GM10248 (cell line): Measurements from ENCODE around the gene ZDHHC19.

Experiments
- CTCF ChIA-PET: fragments of 300-600 bp; sonication (Branson Sonifier 250); formaldehyde crosslinking; extraction: SDS; loops from one replicate; lab custom pipeline; 2021; ENCODE audit warnings: antibody characterized with exemption; lab: Yijun Ruan, JAX
- POLR2A ChIA-PET: fragments of 350-650 bp; sonication (Branson Sonifier 250); formaldehyde crosslinking; extraction: SDS; loops from one replicate; lab custom pipeline; 2020; ENCODE audit warnings: antibody characterized with exemption; lab: Yijun Ruan, JAX
- DNase-seq: peaks from one replicate; pipeline ENCODE4 v3.0.0; 2012; ENCODE audit errors: extremely low spot score
- TF ChIP-seq, protein P1 (sequence below): IDR thresholded peaks from 2 replicates; pipeline ENCODE4 v1.5.1; 2012; ENCODE audit warnings: mild to moderate bottlenecking, low read depth; ENCODE audit errors: extremely low read depth, missing control alignments, control extremely low read depth

ZDHHC19 gene

DNA sequence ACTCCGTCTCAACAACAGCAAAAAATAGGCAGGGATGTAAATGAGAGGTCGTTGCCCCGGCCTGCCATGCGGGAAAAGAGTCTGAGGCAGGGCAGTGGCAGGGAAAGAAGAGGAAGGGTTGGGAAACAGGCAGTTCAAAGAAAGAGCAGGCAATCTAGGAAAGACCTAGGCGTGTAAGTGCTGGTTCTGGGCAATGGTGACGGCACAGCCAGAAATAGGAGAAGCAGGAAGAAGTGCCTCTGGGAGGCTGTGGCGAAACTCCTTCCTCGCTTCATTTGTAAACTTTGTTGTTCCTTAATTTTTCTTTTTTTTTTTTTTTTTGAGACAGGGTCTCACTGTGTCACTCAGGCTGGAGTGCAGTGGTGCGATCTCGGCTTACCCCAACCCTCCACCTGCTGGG is 9.4 kb upstream of the ZDHHC19 start:
- ChIA-PET POLR2A (interaction anchor here (1.2 kb wide), 1 partner anchor 14 kb away, joined by 3 read pairs; no protein-coding TSS in a partner anchor), CTCF (interaction anchor here (1.2 to 2.6 kb wide), 5 partner anchors 15 to 221 kb away, joined by 3 to 10 read pairs (median 4); no protein-coding TSS in a partner anchor)
- TF ChIP-seq, protein P1, sequence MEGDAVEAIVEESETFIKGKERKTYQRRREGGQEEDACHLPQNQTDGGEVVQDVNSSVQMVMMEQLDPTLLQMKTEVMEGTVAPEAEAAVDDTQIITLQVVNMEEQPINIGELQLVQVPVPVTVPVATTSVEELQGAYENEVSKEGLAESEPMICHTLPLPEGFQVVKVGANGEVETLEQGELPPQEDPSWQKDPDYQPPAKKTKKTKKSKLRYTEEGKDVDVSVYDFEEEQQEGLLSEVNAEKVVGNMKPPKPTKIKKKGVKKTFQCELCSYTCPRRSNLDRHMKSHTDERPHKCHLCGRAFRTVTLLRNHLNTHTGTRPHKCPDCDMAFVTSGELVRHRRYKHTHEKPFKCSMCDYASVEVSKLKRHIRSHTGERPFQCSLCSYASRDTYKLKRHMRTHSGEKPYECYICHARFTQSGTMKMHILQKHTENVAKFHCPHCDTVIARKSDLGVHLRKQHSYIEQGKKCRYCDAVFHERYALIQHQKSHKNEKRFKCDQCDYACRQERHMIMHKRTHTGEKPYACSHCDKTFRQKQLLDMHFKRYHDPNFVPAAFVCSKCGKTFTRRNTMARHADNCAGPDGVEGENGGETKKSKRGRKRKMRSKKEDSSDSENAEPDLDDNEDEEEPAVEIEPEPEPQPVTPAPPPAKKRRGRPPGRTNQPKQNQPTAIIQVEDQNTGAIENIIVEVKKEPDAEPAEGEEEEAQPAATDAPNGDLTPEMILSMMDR, result no peak
- DNase-seq, result no peak

DNA sequence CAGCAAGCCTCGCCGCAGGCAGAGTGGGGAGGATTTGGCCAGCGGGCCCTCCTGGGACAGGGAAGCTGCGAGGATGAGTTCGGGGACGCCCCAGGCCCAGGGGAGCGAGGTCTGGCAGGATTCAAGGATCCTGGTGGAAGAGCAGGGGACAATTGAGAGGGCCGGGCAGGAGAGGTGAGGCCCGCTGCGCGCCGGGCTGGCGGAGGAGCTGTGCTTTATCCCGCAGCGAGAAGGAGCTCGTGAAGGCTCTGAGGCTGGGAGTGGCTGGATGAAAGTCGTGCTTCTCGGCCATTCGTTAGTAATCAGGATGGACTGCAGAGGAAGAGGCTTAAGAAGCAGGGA is 8.7 kb upstream of the ZDHHC19 start:
- ChIA-PET POLR2A (no interaction called here), CTCF (interaction anchor here (1.0 to 2.6 kb wide), 6 partner anchors 9 to 220 kb away, joined by 3 to 10 read pairs (median 4); no protein-coding TSS in a partner anchor)
- TF ChIP-seq, protein P1, result no peak
- no peak for DNase-seq

DNA sequence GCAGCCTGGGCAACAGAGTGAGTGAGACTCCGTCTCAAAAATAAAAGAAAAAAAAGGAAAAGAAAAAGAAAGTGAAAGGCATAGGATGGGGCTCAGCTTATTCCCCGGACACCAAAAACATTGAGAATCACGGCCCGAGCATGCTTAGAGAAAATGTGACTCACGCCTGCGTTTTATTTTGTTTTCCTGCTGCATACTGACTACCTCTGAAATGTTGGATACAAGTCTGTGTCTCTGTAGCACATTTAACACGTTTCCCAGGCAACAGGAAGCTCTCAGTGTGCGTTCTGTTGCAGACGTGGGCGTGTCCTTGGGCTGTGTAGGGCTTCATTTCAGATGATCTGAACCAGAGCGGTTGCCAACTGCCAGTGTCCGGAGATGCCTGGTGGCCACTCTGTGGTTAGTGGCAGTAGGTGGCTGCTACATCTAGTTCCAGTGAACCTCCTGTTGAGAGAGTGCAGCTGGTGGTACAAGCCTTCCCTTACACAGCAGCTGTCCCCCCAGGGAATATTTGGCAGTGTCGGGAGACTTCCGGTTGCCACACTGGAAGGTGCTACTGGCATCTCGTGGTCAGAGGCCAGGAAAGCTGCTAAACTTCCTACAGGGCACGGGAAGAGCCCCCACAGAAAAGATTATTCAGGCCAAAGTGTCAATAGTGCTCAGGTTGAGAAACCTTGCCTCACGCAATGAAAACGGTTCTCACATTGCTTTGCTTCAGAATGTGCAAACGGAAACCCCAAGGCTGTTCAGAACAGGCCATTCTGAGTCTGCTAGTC is 8.2 kb upstream of the ZDHHC19 start:
- POLR2A ChIA-PET, result no interaction called here
- TF ChIP-seq, protein P1, result no peak
- CTCF ChIA-PET, result interaction anchor here (0.7 to 2.6 kb wide), 10 partner anchors 10 to 220 kb away, joined by 3 to 10 read pairs (median 4); no protein-coding TSS in a partner anchor
- peak; percentile 72 for DNase-seq

DNA sequence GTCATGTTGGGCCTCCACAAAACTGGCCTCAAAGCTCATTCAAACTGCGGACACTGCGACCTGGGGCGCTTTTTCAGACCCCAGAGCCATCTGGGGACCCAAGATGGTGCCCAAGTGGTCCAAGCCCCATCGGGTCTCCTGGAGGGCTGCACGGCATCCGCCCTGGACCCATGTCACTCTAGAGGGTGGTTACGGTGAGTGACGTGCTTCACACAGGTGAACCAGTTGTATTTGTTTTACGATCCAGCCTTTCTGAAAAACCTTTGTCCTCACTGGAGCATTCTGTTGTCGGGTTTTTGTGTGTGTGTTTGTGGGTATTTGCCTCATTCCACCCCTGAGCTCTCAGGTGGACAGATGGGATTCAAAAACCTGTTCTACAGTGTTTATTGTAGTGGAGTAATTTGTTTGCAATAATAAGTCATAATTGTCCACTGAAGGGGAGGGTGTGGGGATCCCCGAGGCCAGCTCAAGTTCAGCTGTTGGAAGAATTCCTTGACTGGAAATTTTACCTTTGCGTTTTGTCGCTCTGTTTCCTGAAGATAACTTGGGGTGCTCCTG is 7.0 kb upstream of the ZDHHC19 start:
- TF ChIP-seq, protein P1, result no peak
- POLR2A ChIA-PET, result no interaction called here
- no peak for DNase-seq
- CTCF ChIA-PET, result interaction anchor here (1.1 to 2.1 kb wide), 3 partner anchors 22 to 36 kb away, joined by 3 to 8 read pairs (median 6); no protein-coding TSS in a partner anchor

DNA sequence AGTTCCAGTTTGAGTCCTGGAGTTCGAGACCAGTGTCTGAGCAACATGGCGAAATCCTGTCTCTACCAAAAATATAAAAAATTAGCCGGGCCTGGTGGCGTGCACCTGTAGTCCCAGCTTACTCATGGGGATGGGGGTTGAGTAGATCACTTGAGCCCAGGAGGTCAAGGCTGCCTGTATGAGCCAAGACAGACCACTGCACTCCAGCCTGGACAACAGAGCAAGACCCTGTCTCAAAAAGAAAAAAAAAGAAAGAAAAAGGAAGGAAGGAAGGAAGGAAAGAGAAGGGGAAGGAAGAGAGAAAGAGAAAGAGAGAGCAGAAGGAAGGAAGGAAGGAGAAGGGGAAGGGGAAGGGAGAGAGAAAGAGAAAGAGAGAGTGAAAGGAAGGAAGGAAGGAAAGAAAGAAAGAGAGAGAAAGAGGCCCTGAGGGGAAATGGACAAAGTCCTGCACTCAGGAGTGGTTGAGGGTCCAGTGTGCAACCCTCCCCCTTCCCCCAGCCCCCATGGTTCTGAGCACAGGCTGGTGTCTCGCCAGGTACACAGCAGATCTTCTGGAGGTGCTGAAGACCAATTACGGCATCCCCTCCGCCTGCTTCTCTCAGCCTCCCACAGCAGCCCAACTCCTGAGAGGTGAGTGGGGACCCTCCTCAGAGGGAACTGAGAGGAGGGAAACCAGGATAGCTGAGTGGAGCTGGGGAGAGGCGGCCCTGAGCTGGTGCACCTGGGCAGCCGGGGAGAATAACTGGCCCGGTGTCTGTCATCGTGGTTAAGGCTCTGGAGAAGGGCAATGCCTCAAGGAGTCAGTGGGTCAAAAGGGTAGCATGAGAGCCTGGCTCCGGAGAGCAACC is 6.3 kb upstream of the ZDHHC19 start:
- ChIA-PET POLR2A (no interaction called here), CTCF (interaction anchor here (1.1 to 2.1 kb wide), 2 partner anchors 21 to 36 kb away, joined by 3 to 8 read pairs; no protein-coding TSS in a partner anchor)
- TF ChIP-seq, protein P1, result no peak
- DNase-seq, result no peak

DNA sequence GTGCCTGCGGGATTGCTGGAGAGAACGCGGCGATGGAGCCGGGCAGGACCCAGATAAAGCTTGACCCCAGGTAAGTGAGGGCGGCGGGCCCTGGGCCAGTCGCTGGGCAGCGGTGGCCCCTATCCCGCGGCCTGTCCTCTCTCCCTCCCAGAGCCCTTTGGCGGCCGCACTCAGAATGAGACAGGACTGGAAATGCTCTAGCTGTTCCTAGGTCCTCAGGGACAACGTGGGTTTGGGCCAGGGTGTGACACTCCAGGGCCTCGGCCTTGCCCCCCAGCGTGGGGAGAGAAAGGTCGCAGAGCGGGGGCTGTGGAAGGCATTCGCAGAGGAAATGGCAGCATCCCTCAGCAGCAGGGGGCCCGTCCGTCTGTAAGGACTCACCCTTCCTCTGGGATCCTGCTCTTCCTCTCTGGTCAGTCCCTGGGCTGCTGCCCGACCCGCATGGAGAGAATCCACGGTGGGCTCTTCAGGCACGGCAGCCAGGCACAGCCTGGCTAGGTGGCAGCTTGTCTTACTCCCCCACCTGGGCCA is 5.5 kb upstream of the ZDHHC19 start:
- DNase-seq, result no peak
- CTCF ChIA-PET, result no interaction called here
- TF ChIP-seq, protein P1, result no peak
- POLR2A ChIA-PET, result no interaction called here
